ENCODE results near the gene TM4SF4. TPM values are rescaled to one million over a fixed set of nuclear protein-coding genes. Genes with fewer than 3 reads are reported as not detected.
A peak's percentile ranks its signal among the peaks of the same experiment; 100 is the strongest.

The TM4SF4 gene
- total RNA-seq, 4 donors from 2014 or later = 0.32 TPM; not detected in 3

DNA sequence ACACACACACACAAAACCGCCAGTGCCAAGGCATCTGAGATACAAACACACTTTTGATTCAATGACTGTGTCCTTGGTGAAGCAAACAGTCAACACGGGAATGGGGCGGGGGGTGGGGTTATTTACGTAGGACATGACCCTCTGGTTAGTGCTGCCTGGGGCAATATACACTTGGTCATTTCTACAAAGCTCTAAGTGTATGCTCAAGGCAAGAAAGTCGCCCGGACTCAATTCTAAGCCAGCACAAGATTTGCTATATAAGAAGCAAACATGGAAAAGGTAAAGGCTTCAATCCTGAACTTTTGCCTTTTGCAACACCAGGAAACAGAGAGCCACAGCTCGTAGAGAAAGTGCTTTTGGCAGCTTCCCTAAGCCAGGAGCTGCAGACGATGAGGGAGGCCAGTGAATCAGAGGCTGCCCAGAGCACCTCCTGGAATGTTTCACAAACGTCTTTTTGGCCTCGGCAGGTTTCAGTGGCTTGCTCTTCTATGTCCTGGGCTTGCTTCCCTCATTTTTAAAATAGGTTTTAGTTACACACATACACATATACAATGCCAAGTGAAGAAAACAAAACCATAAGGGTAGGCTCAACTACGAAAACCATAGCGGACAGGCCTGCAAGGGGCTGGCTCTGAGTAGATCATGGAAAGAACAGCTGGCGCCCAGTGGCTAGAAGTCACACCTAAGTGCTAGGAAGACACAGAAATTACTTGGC, 73.6 kb downstream of the TM4SF4 start:
- Histone ChIP-seq H3K27me3 (no peaks in the 10 kb centered on the region), H3K4me3 (no peak overlapping the region), H3K36me3 (no peaks in the 10 kb centered on the region), H3K27ac (peak overlapping the region; percentile 78), H3K9me3 (no peaks in the 10 kb centered on the region), H3K4me1 (peaks cover 44% of the 10 kb centered on the region)
- no peak for TF ChIP-seq POLR2A (IDR thresholded peaks at IDR 0.05)
- no peak for TF ChIP-seq POLR2AphosphoS5 (IDR thresholded peaks at IDR 0.05)
- no peak for TF ChIP-seq EP300 (IDR thresholded peaks at IDR 0.05)
- TF ChIP-seq, protein P1, sequence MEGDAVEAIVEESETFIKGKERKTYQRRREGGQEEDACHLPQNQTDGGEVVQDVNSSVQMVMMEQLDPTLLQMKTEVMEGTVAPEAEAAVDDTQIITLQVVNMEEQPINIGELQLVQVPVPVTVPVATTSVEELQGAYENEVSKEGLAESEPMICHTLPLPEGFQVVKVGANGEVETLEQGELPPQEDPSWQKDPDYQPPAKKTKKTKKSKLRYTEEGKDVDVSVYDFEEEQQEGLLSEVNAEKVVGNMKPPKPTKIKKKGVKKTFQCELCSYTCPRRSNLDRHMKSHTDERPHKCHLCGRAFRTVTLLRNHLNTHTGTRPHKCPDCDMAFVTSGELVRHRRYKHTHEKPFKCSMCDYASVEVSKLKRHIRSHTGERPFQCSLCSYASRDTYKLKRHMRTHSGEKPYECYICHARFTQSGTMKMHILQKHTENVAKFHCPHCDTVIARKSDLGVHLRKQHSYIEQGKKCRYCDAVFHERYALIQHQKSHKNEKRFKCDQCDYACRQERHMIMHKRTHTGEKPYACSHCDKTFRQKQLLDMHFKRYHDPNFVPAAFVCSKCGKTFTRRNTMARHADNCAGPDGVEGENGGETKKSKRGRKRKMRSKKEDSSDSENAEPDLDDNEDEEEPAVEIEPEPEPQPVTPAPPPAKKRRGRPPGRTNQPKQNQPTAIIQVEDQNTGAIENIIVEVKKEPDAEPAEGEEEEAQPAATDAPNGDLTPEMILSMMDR (IDR thresholded peaks at IDR 0.05) = no peak
- 48% methylated on average over 13 of the region's 13 CpGs for WGBS
- no peak for DNase-seq (ENCODE audit: low spot score in 2 of 2)

DNA sequence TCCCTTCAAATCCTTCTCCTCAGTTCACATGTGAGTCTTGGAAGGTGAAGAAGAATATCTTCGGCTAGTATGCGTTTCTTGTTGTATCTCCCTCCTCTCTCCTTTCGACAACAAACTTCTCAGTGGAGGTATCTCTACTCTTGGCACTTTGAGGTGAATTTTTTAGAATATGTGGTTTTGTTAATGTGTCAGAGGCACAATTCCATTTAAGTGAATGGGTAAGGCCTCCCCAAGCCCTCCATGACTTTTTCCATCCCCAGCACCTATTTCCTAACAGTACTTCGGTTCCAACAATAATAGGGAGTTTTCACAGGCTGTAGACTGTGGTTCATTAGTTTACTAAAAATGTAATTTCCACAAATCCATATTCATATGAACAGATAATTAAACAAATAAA, 74.2 kb downstream of the TM4SF4 start:
- DNase-seq (ENCODE audit: low spot score in 2 of 2) = no peak
- Histone ChIP-seq H3K4me3 (no peak overlapping the region), H3K9me3 (no peaks in the 10 kb centered on the region), H3K27ac (peak overlapping the region; percentile 78), H3K36me3 (no peaks in the 10 kb centered on the region), H3K4me1 (peaks cover 49% of the 10 kb centered on the region), H3K27me3 (no peaks in the 10 kb centered on the region)
- TF ChIP-seq, protein P1 (IDR thresholded peaks at IDR 0.05) = no peak
- TF ChIP-seq POLR2AphosphoS5 (IDR thresholded peaks at IDR 0.05) (no peak), EP300 (IDR thresholded peaks at IDR 0.05) (no peak), POLR2A (IDR thresholded peaks at IDR 0.05) (no peak)
- 84% methylated on average over 4 of the region's 4 CpGs for WGBS

DNA sequence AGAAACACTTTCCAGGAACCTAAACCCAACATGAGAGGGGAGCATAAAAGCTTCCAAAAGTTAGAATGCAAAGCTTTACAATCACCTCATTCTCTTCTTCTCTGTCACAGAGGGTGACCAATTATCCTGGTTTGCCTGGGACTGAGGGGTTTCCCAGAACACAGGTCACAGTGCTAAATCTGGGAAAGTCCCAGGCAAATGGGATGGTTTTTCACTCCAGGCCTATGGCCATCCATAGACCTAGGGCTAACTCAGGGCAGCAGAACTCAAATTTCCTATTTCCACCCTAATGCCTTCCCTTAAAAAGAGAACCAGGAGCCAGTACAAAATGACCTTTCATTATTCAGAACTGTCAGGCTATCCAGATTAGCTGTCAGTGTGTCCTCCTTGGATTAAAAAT, 77.0 kb downstream of the TM4SF4 start:
- TF ChIP-seq, protein P1 (IDR thresholded peaks at IDR 0.05) = no peak
- no peak for TF ChIP-seq POLR2AphosphoS5 (IDR thresholded peaks at IDR 0.05)
- no peak for TF ChIP-seq EP300 (IDR thresholded peaks at IDR 0.05)
- no peak for TF ChIP-seq POLR2A (IDR thresholded peaks at IDR 0.05)
- Histone ChIP-seq H3K4me1 (peaks cover 69% of the 10 kb centered on the region), H3K4me3 (no peak overlapping the region), H3K27me3 (no peaks in the 10 kb centered on the region), H3K36me3 (no peaks in the 10 kb centered on the region), H3K9me3 (no peaks in the 10 kb centered on the region), H3K27ac (peak overlapping the region; percentile 22)
- DNase-seq (ENCODE audit: low spot score in 2 of 2) = no peak

DNA sequence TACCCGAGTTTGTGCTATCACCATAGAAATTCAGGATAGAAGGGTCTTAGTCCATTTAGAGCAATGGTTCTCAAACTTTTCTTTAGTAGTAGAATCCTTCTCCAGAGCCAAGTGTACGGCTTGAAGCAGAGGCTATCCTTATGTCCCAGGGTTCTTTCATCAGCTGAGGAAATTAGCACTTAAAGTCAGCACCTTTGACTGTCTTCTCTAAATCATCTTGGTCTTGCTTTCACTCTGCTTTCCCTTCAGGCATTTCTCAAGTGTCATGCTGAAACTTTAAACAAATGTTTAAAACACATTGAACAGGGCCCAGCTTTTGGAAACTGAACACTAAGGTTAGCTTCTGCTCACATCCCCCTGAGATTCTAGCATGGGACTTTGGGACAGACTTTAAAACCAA, 78.2 kb downstream of the TM4SF4 start:
- WGBS = 77% methylated on average over 2 of the region's 2 CpGs
- Histone ChIP-seq H3K4me3 (no peak overlapping the region), H3K27ac (peak overlapping the region; percentile 56), H3K36me3 (no peaks in the 10 kb centered on the region), H3K27me3 (no peaks in the 10 kb centered on the region), H3K9me3 (no peaks in the 10 kb centered on the region), H3K4me1 (peaks cover 63% of the 10 kb centered on the region)
- TF ChIP-seq POLR2AphosphoS5 (IDR thresholded peaks at IDR 0.05) (no peak), EP300 (IDR thresholded peaks at IDR 0.05) (no peak), POLR2A (IDR thresholded peaks at IDR 0.05) (no peak)
- TF ChIP-seq, protein P1 (IDR thresholded peaks at IDR 0.05) = no peak
- DNase-seq (ENCODE audit: low spot score in 2 of 2) = no peak

Other genes with a start within 250 kb of the TM4SF4 start
- 1 to 10 TPM; 1.8 to 7.9 (median 3.4) TPM for gene TM4SF18, start 141.1 kb upstream of the TM4SF4 start, total RNA-seq
- gene TM4SF1, start 97.0 kb upstream of the TM4SF4 start, total RNA-seq = 10 to 100 TPM; 80.4 to 96.4 (median 83.6) TPM
- 10 to 100 TPM; 33.0 to 68.9 (median 52.1) TPM for gene WWTR1, start 183.3 kb downstream of the TM4SF4 start, total RNA-seq

Data from suprapubic skin (tissue), 4 donors.